GOT3 (cell line): ENCODE data around the gene TM6SF1.
"Not testable (repeated sequence)": the region's sequence is repeated elsewhere in the genome, so short reads cannot be mapped to it uniquely, and the experiment has no call there.

Source experiments
- DNase-seq: peaks from one replicate; lab custom pipeline; 2025; ENCODE audit warnings: mixed read lengths; lab: John Stamatoyannopoulos, UW

The TM6SF1 gene

GRCh38 chr15:83115831-83116565, 8.6 kb downstream of the TM6SF1 start:
- DNase-seq = no peak

DNA sequence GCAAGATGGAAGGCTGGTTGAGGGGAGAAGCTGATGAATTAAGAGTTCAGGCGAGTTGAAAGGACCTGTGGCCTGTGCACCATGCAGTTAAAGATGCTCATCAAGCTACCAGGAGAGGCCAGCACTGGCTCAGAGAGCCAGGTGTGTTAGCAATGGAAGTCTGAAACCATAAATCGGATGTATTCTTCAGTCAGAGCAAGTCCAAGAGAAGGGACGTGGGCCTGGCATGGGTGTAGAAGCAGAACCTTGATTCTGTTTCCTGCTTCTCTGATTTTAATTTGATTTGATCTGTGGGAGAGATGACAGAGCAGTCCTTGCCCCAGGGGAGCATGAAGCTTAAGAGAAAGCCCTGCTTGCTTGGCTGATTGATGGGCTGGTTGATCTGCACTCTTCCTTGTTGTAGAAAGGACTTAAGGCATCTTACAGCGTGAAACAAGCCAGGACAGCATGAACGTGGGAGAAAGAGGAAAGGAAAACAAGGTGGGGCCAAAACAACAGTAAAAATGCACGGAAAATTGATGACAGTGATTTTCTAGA, 10.9 kb downstream of the TM6SF1 start:
- no peak for DNase-seq

GRCh38 chr15:83118968-83119367, 11.5 kb downstream of the TM6SF1 start:
- DNase-seq = no peak

GRCh38 chr15:83119968-83120581, 12.6 kb downstream of the TM6SF1 start:
- DNase-seq = no peak

DNA sequence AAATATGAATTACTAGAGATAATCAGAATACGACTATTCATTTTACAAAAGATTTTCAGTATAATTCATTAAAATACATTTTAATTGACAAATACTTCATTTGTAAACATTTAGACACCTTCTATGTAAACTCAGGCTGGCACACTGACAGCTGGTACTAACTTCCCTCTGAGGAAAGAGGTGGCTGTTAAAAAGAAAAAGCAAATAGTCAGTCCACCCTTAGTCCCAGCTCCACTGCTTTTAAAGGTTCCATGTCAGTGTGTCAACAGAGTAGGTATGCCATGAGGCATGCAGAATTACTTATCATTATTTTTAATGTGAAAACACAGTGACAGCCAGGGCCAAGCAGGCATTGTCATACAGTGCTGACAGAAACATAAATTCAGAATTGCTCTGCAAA, 16.1 kb downstream of the TM6SF1 start:
- DNase-seq = no peak

GRCh38 chr15:83127547-83128150, 20.2 kb downstream of the TM6SF1 start:
- DNase-seq = no peak

DNA sequence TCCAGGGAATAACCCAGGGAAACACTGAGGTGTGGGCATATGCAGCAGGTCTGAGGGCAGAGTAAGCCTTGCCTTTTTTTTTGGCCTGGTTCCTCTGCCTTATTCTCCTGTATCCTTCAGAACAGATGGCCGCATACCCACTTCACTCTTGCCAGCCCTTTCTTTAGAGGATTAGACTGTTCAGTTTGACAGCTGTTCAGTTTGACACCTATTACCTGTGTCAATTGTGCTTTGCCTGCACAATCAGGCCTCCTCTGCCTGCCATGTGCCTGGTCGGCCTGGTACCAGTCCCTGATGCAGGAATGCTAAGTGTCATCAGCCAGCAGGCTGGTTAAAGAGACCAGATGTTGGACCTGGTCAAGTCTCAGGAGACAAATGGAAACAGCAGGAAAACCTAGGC, 22.3 kb downstream of the TM6SF1 start:
- DNase-seq = no peak

DNA sequence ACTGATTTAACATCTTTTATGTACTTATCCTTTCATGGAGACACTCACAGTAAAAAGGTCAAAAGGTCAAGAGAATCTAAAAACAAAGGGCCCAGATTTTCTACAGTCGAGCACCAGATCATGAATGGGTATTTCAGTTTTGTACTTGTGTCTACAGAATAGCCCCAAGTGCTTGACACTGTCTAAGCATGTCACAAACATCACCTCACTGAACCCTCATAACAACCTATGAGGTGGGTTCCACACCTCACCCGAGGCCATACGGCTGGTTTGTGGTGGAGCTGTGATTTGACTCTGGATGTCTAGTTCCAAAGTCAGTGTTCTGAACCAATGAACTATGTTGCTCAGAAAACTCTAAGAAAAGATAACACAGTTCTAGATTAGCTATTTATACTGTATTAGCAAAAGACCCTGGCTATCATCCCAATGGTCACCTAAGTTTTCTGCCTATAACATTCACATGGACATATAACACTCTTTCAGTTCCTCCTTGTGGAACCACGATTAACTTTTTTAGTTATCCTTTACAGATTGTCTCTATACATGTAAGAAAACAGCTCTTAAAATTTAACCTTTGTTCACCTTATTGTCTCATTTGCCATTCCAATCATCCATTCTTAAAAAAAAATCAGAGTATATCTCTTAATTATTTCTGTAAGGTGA, 25.5 kb downstream of the TM6SF1 start:
- DNase-seq = no peak

GRCh38 chr15:83142151-83142550, 34.7 kb downstream of the TM6SF1 start:
- not testable (repeated sequence) for DNase-seq

DNA sequence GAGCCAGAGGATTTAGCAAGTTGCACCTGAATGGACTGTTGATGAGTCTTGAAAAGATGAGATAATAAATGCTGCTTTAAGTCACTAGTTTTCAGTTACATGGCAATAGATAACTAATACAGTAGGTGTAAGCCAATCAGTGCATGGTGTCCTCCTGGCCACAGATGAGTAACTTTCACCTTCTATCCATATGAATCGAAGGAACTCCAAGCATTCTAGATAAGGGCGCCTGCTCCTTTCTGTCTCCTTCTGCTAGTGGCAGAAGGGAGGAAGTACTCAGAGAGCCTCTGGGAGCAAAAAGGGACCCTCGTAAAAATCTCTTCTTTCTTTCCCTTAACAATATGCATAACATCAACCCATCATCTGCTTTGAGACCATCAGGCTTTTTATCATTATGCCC, 37.3 kb downstream of the TM6SF1 start:
- DNase-seq = no peak

DNA sequence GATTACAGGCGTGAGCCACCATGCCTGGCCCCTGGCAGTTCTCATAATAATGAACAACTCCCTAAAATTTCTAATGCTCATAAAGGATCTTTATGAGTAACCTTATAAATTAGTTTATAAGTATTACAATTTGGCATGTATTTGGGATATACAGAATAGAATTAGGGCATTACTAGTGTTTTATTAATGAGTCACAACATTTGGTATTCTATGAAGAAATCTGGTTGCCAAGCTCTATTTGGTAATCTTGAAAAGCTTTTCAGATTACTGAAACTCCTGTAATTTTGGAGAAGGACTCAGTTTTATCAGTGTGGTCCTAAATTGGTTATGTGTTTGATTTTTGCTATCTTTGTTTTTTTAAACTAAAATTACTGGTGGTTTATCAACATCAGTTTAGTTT, 45.8 kb downstream of the TM6SF1 start:
- no peak for DNase-seq

DNA sequence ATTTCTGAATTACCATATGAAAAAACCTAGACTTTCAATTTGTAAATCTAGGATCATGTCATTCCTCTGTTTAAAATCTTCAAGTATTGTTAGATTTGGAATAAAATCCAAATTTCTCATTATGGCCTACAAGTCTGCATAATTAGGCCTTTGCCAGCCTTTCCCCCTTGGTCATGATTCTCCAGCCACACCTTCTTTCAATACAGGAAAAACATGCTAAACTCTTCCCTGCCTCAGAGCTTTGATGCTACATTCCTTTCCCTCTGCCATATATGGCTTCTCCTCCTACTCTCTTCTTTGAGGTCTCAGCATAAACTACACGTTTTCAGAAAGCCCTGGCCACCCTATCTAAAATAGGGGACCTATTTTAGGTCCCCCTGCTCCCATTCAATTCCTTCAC, 48.5 kb downstream of the TM6SF1 start:
- DNase-seq = no peak

DNA sequence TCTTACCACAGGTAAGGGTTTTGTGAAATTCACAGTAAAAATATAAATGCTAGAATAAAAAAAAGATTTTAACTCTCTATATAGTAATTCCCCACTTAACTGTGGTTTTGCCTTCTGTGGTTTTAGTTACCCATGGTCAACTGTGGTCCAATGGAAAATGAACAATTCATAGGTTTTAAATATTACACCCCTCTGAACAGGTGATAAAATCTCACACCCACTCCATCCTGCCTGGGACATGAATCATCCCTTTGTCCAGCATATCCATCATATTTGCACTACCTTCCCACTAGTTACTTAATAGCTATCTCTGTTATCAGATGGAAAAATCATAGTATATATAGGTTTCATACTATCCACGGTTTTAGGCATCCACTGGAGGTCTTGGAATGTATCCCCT, 50.9 kb downstream of the TM6SF1 start:
- DNase-seq = no peak

DNA sequence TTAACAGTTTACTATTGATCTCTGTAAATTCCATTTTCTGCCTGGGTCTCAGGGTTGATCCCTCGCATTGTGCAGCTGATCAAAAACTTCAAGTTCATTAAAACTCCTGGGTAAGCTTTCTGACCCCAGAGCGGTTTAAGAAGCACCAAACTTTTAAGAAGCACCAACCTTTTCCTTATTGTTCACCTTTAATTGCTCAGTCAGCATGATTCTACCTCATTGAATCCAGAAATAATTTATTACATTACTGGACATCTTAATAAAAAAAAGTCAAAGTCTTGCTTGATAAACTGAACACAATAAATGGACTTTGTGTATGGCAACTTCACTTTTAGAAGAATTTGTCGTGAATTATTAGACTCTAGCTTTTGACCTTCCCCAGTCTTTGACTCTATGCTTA, 53.3 kb downstream of the TM6SF1 start:
- DNase-seq = no peak

GRCh38 chr15:83163032-83163431, 55.6 kb downstream of the TM6SF1 start:
- DNase-seq = no peak

- DNase-seq = no peak
These were observed 56.8 kb downstream of the TM6SF1 start for GRCh38 chr15:83164111-83164770.

DNA sequence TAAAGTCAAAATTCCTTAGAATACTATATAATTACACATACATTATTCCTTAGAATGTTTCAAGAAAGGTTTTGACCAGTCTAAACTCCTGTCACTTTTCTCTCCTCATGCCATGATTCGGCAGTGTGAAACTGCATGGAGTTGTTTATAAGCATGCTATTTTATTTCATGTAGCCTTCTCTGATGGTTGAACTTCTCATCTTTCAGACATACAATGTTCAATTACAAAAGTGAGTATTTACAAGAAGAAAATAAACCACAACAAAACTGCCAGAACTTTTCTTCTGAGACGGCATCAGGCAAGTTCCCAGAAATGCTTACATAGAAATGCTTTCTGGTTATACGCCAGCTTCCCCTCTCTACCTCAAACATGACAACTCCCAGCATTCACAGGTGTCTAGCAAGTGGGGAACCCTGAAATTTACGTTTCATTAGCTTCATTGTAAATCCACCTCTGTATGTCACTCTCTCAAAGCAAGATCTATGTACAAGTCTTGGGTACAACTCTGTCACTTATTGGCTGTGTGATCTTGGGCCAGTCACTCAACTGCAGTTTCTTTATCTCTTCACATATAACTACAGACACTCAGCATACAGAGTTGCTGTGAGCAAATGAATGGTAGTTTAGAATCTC, 57.4 kb downstream of the TM6SF1 start:
- no peak for DNase-seq

DNA sequence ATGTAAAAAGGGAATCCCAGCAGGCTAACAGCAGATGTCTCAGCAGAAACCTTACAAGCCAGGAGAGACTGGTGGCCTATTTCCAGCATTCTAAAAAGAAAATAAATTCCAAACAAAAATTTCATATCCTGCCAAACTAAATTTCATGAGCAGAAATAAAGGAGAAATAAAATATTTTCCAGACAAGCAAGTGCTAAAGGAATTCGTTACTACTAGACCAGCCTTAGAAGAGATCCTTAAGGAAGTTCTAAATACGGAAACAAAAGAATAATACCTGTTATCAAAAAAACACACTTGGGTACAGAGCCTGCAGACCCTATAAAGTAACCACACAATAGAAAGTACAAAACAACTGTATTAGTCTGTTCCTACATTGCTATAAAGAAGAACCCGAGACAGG, 58.8 kb downstream of the TM6SF1 start:
- no peak for DNase-seq

GRCh38 chr15:83166830-83167229, 59.4 kb downstream of the TM6SF1 start:
- DNase-seq = no peak

- DNase-seq = not testable (repeated sequence)
These were observed 62.1 kb downstream of the TM6SF1 start for GRCh38 chr15:83169576-83169975.

DNA sequence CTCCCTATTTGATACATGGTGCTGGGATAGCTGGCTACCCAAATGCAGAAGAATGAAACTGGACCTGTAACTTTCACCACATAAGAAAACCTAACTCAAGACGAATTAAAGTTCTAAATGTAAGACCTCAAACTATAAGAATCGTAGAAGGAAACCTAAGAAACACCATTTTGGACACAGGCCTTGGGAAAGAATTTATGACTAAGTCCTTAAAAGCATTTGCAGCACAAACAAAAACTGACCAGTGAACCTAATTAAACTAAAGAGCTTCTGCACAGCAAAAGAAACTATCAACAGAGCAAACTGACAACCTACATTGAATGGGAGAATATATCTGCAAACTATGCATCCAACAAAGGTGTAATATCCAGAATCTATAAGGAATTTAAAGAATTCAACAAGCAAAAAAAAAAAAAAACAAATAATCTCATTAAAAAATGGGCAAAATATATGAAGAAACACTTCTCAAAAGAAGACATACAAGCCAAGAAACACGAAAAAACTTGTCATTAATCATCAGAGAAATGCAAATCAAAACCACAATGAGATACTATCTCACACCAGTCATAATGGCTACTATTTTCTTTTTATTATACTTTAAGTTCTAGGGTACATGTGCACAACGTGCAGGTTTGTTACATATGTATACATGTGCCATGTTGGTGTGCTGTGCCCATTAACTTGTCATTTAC, 63.2 kb downstream of the TM6SF1 start:
- no peak for DNase-seq
